WTC11 (cell line): Measurements from ENCODE around the gene USP10. TPM values are rescaled to one million over a fixed set of nuclear protein-coding genes. Genes with fewer than 3 reads are reported as not detected.

Experiments used
- ATAC-seq: fragments of 200-7000 bp; cut with Tn5 transposase; 2 replicates; pipeline ENCODE4 v1.10.0; 2021; ENCODE audit warnings: mild to moderate bottlenecking, moderate library complexity
- CTCF ChIA-PET: fragments of 300-600 bp; sonication (Branson Sonifier 250); formaldehyde crosslinking; loops from one replicate; lab custom pipeline; 2021; ENCODE audit warnings: antibody characterized with exemption; lab: Charles Lee
- POLR2A ChIA-PET: fragments of 350-600 bp; sonication (Branson Sonifier 250); formaldehyde crosslinking; loops from one replicate; lab custom pipeline; 2021; ENCODE audit warnings: antibody characterized with exemption; lab: Charles Lee
- DNase-seq: peaks from one replicate; pipeline ENCODE4 v3.0.0; 2021; ENCODE audit warnings: low spot score
- H3K27ac Mint-ChIP-seq: 2 replicates; pipeline ENCODE4 v1.8.0; 2021; ENCODE audit warnings: mixed read lengths
- H3K27me3 Mint-ChIP-seq: 2 replicates; pipeline ENCODE4 v1.8.0; 2021; ENCODE audit warnings: low read depth, mild to moderate bottlenecking, moderate library complexity, mixed read lengths
- H3K36me3 Mint-ChIP-seq: 2 replicates; pipeline ENCODE4 v1.8.0; 2021; ENCODE audit warnings: mixed read lengths
- H3K4me1 Mint-ChIP-seq: 2 replicates; pipeline ENCODE4 v1.8.0; 2022; ENCODE audit warnings: mixed read lengths
- H3K4me3 Mint-ChIP-seq: 2 replicates; pipeline ENCODE4 v1.8.0; 2021; ENCODE audit warnings: mild to moderate bottlenecking, moderate library complexity, mixed read lengths
- H3K9me3 Mint-ChIP-seq: 2 replicates; pipeline ENCODE4 v1.8.0; 2021; ENCODE audit warnings: mixed read lengths
- AFF4 ChIP-seq: sonication (generic); formaldehyde crosslinking; IDR thresholded peaks from 2 replicates; pipeline ENCODE4 v1.8.1; 2023; ENCODE audit warnings: mild to moderate bottlenecking, missing genetic modification reagents, borderline replicate concordance
- CREM ChIP-seq: sonication (generic); formaldehyde crosslinking; IDR thresholded peaks from 2 replicates; pipeline ENCODE4 v1.8.1; 2022; ENCODE audit warnings: mild to moderate bottlenecking, missing genetic modification reagents, moderate library complexity
- E2F1 ChIP-seq: sonication (generic); formaldehyde crosslinking; IDR thresholded peaks from 2 replicates; pipeline ENCODE4 v1.8.0; 2022; ENCODE audit warnings: mild to moderate bottlenecking, missing genetic modification reagents
- E2F4 ChIP-seq: sonication (generic); formaldehyde crosslinking; IDR thresholded peaks from 2 replicates; pipeline ENCODE4 v1.8.1; 2022; ENCODE audit warnings: low read depth, mild to moderate bottlenecking, moderate library complexity, missing genetic modification reagents, borderline replicate concordance
- FOXP1 ChIP-seq: sonication (generic); formaldehyde crosslinking; IDR thresholded peaks from 2 replicates; pipeline ENCODE4 v1.8.0; 2022; ENCODE audit warnings: missing genetic modification reagents, mild to moderate bottlenecking, moderate library complexity, borderline replicate concordance
- JAZF1 ChIP-seq: fragments of 250-450 bp; sonication (Bioruptor Pico); IDR thresholded peaks from 2 replicates; pipeline ENCODE4 v1.9.0; 2021; ENCODE audit warnings: moderate library complexity, mild to moderate bottlenecking, inconsistent platforms
- KAT7 ChIP-seq: sonication (generic); formaldehyde crosslinking; IDR thresholded peaks from 2 replicates; pipeline ENCODE4 v1.8.1; 2023; ENCODE audit warnings: missing genetic modification reagents, mild to moderate bottlenecking, borderline replicate concordance
- MLX ChIP-seq: sonication (generic); formaldehyde crosslinking; IDR thresholded peaks from 2 replicates; pipeline ENCODE4 v1.8.1; 2023; ENCODE audit warnings: mild to moderate bottlenecking, missing genetic modification reagents, moderate library complexity
- MYBL2 ChIP-seq: sonication (generic); formaldehyde crosslinking; IDR thresholded peaks from 2 replicates; pipeline ENCODE4 v1.8.1; 2023; ENCODE audit warnings: mild to moderate bottlenecking, moderate library complexity, missing genetic modification reagents
- NFE2L1 ChIP-seq: sonication (generic); formaldehyde crosslinking; IDR thresholded peaks from 2 replicates; pipeline ENCODE4 v1.8.1; 2023; ENCODE audit warnings: missing genetic modification reagents
- SMAD3 ChIP-seq: sonication (generic); formaldehyde crosslinking; IDR thresholded peaks from 2 replicates; pipeline ENCODE4 v1.8.0; 2022; ENCODE audit warnings: missing genetic modification reagents, mild to moderate bottlenecking, borderline replicate concordance
- SMAD4 ChIP-seq: sonication (generic); formaldehyde crosslinking; IDR thresholded peaks from 2 replicates; pipeline ENCODE4 v1.8.0; 2022; ENCODE audit warnings: mild to moderate bottlenecking, missing genetic modification reagents
- TEAD1 ChIP-seq: sonication (generic); formaldehyde crosslinking; IDR thresholded peaks from 2 replicates; pipeline ENCODE4 v1.8.0; 2022; ENCODE audit warnings: mild to moderate bottlenecking, missing genetic modification reagents
- ZMAT4 ChIP-seq: fragments of 250-450 bp; sonication (Bioruptor Pico); IDR thresholded peaks from 2 replicates; pipeline ENCODE4 v1.9.0; 2021; ENCODE audit warnings: mild to moderate bottlenecking
- ZNF317 ChIP-seq: sonication (generic); formaldehyde crosslinking; IDR thresholded peaks from 2 replicates; pipeline ENCODE4 v1.8.1; 2023; ENCODE audit warnings: low read depth, mild to moderate bottlenecking, moderate library complexity, missing genetic modification reagents, borderline replicate concordance
- total RNA-seq: library from RNA; stranded (reverse); gene quantifications from 3 replicates; pipeline ENCODE4 v1.2.3, GENCODE V29; 2021
- TF ChIP-seq, protein P1 (sequence below): sonication (generic); formaldehyde crosslinking; conservative IDR thresholded peaks from 2 replicates; pipeline ENCODE4 v1.8.1; 2022; ENCODE audit warnings: mild to moderate bottlenecking, missing genetic modification reagents
- TF ChIP-seq, protein P2 (sequence below): fragments of 250-450 bp; sonication (Bioruptor Pico); conservative IDR thresholded peaks from 2 replicates; pipeline ENCODE4 v1.9.0; 2021; ENCODE audit warnings: mild to moderate bottlenecking
- TF ChIP-seq, protein P3 (sequence below): fragments of 250-450 bp; sonication (Bioruptor Pico); IDR thresholded peaks from 2 replicates; pipeline ENCODE4 v2.1.2; 2022; ENCODE audit warnings: mild to moderate bottlenecking, moderate library complexity

USP10 gene
- total RNA-seq, 1 experiment from 2014 or later, result 138 TPM

- TF ChIP-seq, protein P1, sequence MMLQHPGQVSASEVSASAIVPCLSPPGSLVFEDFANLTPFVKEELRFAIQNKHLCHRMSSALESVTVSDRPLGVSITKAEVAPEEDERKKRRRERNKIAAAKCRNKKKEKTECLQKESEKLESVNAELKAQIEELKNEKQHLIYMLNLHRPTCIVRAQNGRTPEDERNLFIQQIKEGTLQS (CRISPR knock-in tag), result no peak
- TF ChIP-seq SMAD4, result no peak
- TF ChIP-seq, protein P2, sequence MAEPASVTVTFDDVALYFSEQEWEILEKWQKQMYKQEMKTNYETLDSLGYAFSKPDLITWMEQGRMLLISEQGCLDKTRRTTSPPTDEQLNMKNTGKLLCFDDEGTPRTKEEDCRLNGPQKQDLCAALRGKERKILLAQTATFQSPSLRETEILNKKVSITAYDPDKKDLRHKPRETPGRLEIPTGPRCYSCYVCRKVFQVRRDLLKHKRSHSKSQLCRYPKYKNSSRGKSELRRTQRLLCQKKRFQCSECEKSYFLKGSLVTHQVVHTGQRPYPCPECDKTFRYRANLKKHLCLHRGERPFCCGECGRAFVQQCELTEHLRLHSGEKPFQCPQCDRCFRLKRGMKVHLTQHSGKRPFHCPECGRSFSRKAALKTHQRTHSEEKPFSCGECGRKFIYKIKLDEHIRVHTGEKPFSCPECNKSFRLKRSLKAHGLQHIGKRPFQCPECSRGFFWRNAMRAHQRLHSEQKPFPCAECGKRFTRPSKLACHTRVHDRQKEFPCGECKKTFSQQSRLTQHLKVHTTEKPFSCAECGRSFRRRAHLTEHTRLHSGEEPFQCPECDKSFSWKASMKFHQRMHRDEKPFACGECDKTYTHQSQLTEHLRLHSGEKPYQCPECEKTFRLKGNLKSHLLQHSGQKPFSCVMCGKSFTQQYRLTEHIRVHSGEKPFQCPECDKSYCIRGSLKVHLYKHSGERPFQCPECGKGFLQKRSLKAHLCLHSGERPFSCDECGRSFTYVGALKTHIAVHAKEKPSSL (CRISPR knock-in tag), result no peak
- no peak for TF ChIP-seq NFE2L1
- POLR2A ChIA-PET, result no interaction called here
- H3K36me3 Mint-ChIP-seq, result peaks cover 4% of the 10 kb centered on the region; the same call in 1 of the 2 replicates
Measured at GRCh38 chr16:84684592-84684965, 15.2 kb upstream of the USP10 start.

GRCh38 chr16:84685210-84685609, 14.6 kb upstream of the USP10 start:
- H3K27ac Mint-ChIP-seq, result no peak overlapping the region
- ChIA-PET CTCF (interaction anchor here (0.8 to 3.5 kb wide), 5 partner anchors 9 to 179 kb away, joined by 3 to 27 read pairs (median 3); no protein-coding TSS in a partner anchor), POLR2A (no interaction called here)
- ATAC-seq (no peak), DNase-seq (no peak)
- no peak overlapping the region for H3K4me3 Mint-ChIP-seq
- H3K27me3 Mint-ChIP-seq, result peaks cover 3% of the 10 kb centered on the region; the same call in 1 of the 2 replicates
- TF ChIP-seq, protein P3, sequence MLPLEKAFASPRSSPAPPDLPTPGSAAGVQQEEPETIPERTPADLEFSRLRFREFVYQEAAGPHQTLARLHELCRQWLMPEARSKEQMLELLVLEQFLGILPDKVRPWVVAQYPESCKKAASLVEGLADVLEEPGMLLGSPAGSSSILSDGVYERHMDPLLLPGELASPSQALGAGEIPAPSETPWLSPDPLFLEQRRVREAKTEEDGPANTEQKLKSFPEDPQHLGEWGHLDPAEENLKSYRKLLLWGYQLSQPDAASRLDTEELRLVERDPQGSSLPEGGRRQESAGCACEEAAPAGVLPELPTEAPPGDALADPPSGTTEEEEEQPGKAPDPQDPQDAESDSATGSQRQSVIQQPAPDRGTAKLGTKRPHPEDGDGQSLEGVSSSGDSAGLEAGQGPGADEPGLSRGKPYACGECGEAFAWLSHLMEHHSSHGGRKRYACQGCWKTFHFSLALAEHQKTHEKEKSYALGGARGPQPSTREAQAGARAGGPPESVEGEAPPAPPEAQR, result no peak
- TF ChIP-seq SMAD3 (CRISPR knock-in tag) (no peak), FOXP1 (CRISPR knock-in tag) (no peak), E2F4 (CRISPR knock-in tag) (no peak), TEAD1 (CRISPR knock-in tag) (no peak), SMAD4 (no peak), AFF4 (CRISPR knock-in tag) (no peak), CREM (no peak), MLX (CRISPR knock-in tag) (no peak), ZMAT4 (no peak), ZNF317 (no peak), JAZF1 (CRISPR knock-in tag) (no peak), KAT7 (CRISPR knock-in tag) (no peak), MYBL2 (CRISPR knock-in tag) (no peak), E2F1 (CRISPR knock-in tag) (no peak)
- TF ChIP-seq, protein P1 (CRISPR knock-in tag), result no peak
- H3K36me3 Mint-ChIP-seq, result peaks cover 4% of the 10 kb centered on the region; the same call in 1 of the 2 replicates
- H3K9me3 Mint-ChIP-seq, result peaks cover 15% of the 10 kb centered on the region
- peaks cover 21% of the 10 kb centered on the region for H3K4me1 Mint-ChIP-seq

More at GRCh38 chr16:84684592-84684965, 15.2 kb upstream of the USP10 start:
- H3K4me3 Mint-ChIP-seq, result no peak overlapping the region
- DNase-seq (no peak), ATAC-seq (no peak)
- CTCF ChIA-PET, result interaction anchor here (0.8 to 3.5 kb wide), 5 partner anchors 8 to 178 kb away, joined by 3 to 27 read pairs (median 3); no protein-coding TSS in a partner anchor
- H3K27me3 Mint-ChIP-seq, result peaks cover 3% of the 10 kb centered on the region; the same call in 1 of the 2 replicates
- peaks cover 15% of the 10 kb centered on the region for H3K9me3 Mint-ChIP-seq
- peaks cover 21% of the 10 kb centered on the region for H3K4me1 Mint-ChIP-seq
- H3K27ac Mint-ChIP-seq, result peak overlapping the region; percentile 5; the same call in 1 of the 2 replicates
